Omental fat pad (tissue), 4 donors: Measurements from ENCODE around the gene FLOT1. TPM values are rescaled to one million over a fixed set of nuclear protein-coding genes. Genes with fewer than 3 reads are reported as not detected.

Experiments
- ATAC-seq: fragments of 150-250 bp; one replicate; pipeline ENCODE4 v1.9.1; 2016; ENCODE audit warnings: mild to moderate bottlenecking, moderate library complexity; ENCODE audit not compliant: low FRiP score
- DNase-seq: peaks from one replicate; pipeline ENCODE4 v3.0.0-alpha.2; 2019; ENCODE audit warnings: low spot score
- CTCF ChIP-seq, 3 donors: fragments of 450-650 bp; IDR thresholded peaks; one replicate each; pipeline ENCODE4 v1.5.1; 2016 to 2017; ENCODE audit warnings: antibody characterized with exemption in 3 of 3, mild to moderate bottlenecking in 3 of 3, moderate library complexity in 2 of 3
- total RNA-seq, 4 donors: library from RNA; depleted of rRNA; stranded (reverse); fragments of >200 nt; gene quantifications; one replicate each; pipeline ENCODE4 v1.1.0, GENCODE V29; 2016

The FLOT1 gene
- total RNA-seq, 4 donors from 2014 or later = 90.2 to 156 (median 142) TPM

GRCh38 chr6:30749554-30750378, 7.3 kb upstream of the FLOT1 start:
- ATAC-seq (no peak), DNase-seq (no peak)
- TF ChIP-seq CTCF (IDR thresholded peaks at IDR 0.05) = no peak

GRCh38 chr6:30748851-30749540, 6.5 kb upstream of the FLOT1 start:
- ATAC-seq (peak; percentile 2), DNase-seq (no peak)

GRCh38 chr6:30747902-30748769, 5.6 kb upstream of the FLOT1 start:
- no peak for TF ChIP-seq CTCF (IDR thresholded peaks at IDR 0.05)
- no peak for DNase-seq
- ATAC-seq = no peak

More at GRCh38 chr6:30748851-30749540, 6.5 kb upstream of the FLOT1 start:
- TF ChIP-seq CTCF (IDR thresholded peaks at IDR 0.05) = no peak

GRCh38 chr6:30747300-30747687, 4.8 kb upstream of the FLOT1 start:
- no peak for DNase-seq
- no peak for TF ChIP-seq CTCF (IDR thresholded peaks at IDR 0.05)
- ATAC-seq = no peak

GRCh38 chr6:30744054-30744805, 1.7 kb upstream of the FLOT1 start, which contains the start of gene IER3:
TSS of gene IER3 (minus strand) at chr6:30744547. CDS start at chr6:30744518, 29 bp downstream.
- ATAC-seq = peak; percentile 39
- DNase-seq = peak; percentile 80
- TF ChIP-seq CTCF (IDR thresholded peaks at IDR 0.05) = no peak
